Measurements from ENCODE around the gene BRSK2. TPM values are rescaled to one million over a fixed set of nuclear protein-coding genes. Genes with fewer than 3 reads are reported as not detected.

BRSK2 gene
- total and polyA plus RNA-seq, 2 experiments from 2014 or later: 0.11 TPM; not detected in 1

GRCh38 chr11:1371836-1372465 lies 17.8 kb upstream of the BRSK2 start:
- no peaks in the 10 kb centered on the region for H3K36me3 ChIP-seq (ENCODE audit: low read depth)
- H3K27ac ChIP-seq: no peak overlapping the region
- no peaks in the 10 kb centered on the region for H3K4me1 ChIP-seq (ENCODE audit: insufficient read depth)
- H3K9me2 ChIP-seq (ENCODE audit: insufficient read depth): no peaks in the 10 kb centered on the region
- H3K79me2 ChIP-seq (ENCODE audit: insufficient read depth): no peaks in the 10 kb centered on the region
- no peaks in the 10 kb centered on the region for H3F3A ChIP-seq (ENCODE audit: insufficient read depth)
- in situ Hi-C loops (cut with MboI): no loop called here
- H3K9me3 ChIP-seq (ENCODE audit: low read depth): no peaks in the 10 kb centered on the region
- H3K27me3 ChIP-seq (replicated peaks; ENCODE audit: insufficient read depth): 0 out of 2 replicates have a peak, but pooled peaks cover 9% of the 10 kb centered on the region
- H4K20me1 ChIP-seq (ENCODE audit: insufficient read depth): no peaks in the 10 kb centered on the region
- WGBS, 2 experiments (ENCODE audit: low coverage in 1 of 2, low lambda C conversion rate in 2 of 2, missing lambda C conversion rate in 2 of 2): 65 to 67% methylated on average over 13 to 26 of the region's 26 CpGs
- no peak for DNase-seq
- no peak overlapping the region for H3K9ac ChIP-seq
- TF ChIP-seq EZH2phosphoT487 (IDR thresholded peaks at IDR 0.05; ENCODE audit: insufficient read depth, low read depth): no peak
- H3K4me2 ChIP-seq (ENCODE audit: unreplicated experiment): no peak overlapping the region
- no peak overlapping the region for H2AFZ ChIP-seq
- H3K4me3 ChIP-seq: no peak overlapping the region

- no peak overlapping the region for H3K4me2 ChIP-seq (ENCODE audit: unreplicated experiment)
- WGBS, 2 experiments (ENCODE audit: low coverage in 1 of 2, low lambda C conversion rate in 2 of 2, missing lambda C conversion rate in 2 of 2): 73 to 74% methylated on average over 8 of the region's 8 CpGs
- no peaks in the 10 kb centered on the region for H3K79me2 ChIP-seq (ENCODE audit: insufficient read depth)
Observed at GRCh38 chr11:1372660-1373059, 17.1 kb upstream of the BRSK2 start.

GRCh38 chr11:1373536-1374214 lies 16.1 kb upstream of the BRSK2 start:
- H3K27me3 ChIP-seq (replicated peaks; ENCODE audit: insufficient read depth): 0 out of 2 replicates have a peak, but pooled peaks cover 10% of the 10 kb centered on the region
- DNase-seq: no peak
- H3K4me1 ChIP-seq (ENCODE audit: insufficient read depth): no peaks in the 10 kb centered on the region
- H4K20me1 ChIP-seq (ENCODE audit: insufficient read depth): no peaks in the 10 kb centered on the region
- no peak for TF ChIP-seq EZH2phosphoT487 (IDR thresholded peaks at IDR 0.05; ENCODE audit: insufficient read depth, low read depth)
- no peak for TF ChIP-seq EZH2 (IDR thresholded peaks at IDR 0.05; ENCODE audit: insufficient read depth, poor library complexity, severe bottlenecking)
- H3K9me3 ChIP-seq (ENCODE audit: low read depth): no peaks in the 10 kb centered on the region
- H3K4me2 ChIP-seq (ENCODE audit: unreplicated experiment): no peak overlapping the region
- H3F3A ChIP-seq (ENCODE audit: insufficient read depth): no peaks in the 10 kb centered on the region
- H3K36me3 ChIP-seq (ENCODE audit: low read depth): no peaks in the 10 kb centered on the region
- no peak overlapping the region for H2AFZ ChIP-seq
- H3K27ac ChIP-seq: no peak overlapping the region
- no peak overlapping the region for H3K4me3 ChIP-seq
- H3K9ac ChIP-seq: no peak overlapping the region
- H3K9me2 ChIP-seq (ENCODE audit: insufficient read depth): no peaks in the 10 kb centered on the region
- WGBS, 2 experiments (ENCODE audit: low coverage in 1 of 2, low lambda C conversion rate in 2 of 2, missing lambda C conversion rate in 2 of 2): 61 to 63% methylated on average over 22 of the region's 22 CpGs
- in situ Hi-C loops (cut with MboI): no loop called here
- H3K79me2 ChIP-seq (ENCODE audit: insufficient read depth): no peaks in the 10 kb centered on the region

More at GRCh38 chr11:1372660-1373059, 17.1 kb upstream of the BRSK2 start:
- no peak overlapping the region for H3K9ac ChIP-seq
- H3K4me1 ChIP-seq (ENCODE audit: insufficient read depth): no peaks in the 10 kb centered on the region
- H3K9me2 ChIP-seq (ENCODE audit: insufficient read depth): no peaks in the 10 kb centered on the region
- TF ChIP-seq EZH2 (IDR thresholded peaks at IDR 0.05; ENCODE audit: insufficient read depth, poor library complexity, severe bottlenecking) (no peak), EZH2phosphoT487 (IDR thresholded peaks at IDR 0.05; ENCODE audit: insufficient read depth, low read depth) (no peak)
- H3K36me3 ChIP-seq (ENCODE audit: low read depth): no peaks in the 10 kb centered on the region
- no peak overlapping the region for H3K4me3 ChIP-seq
- no peak for DNase-seq
- no peaks in the 10 kb centered on the region for H3F3A ChIP-seq (ENCODE audit: insufficient read depth)
- 0 out of 2 replicates have a peak, but pooled peaks cover 10% of the 10 kb centered on the region for H3K27me3 ChIP-seq (replicated peaks; ENCODE audit: insufficient read depth)
- H3K9me3 ChIP-seq (ENCODE audit: low read depth): no peaks in the 10 kb centered on the region
- no peak overlapping the region for H3K27ac ChIP-seq
- H4K20me1 ChIP-seq (ENCODE audit: insufficient read depth): no peaks in the 10 kb centered on the region
- in situ Hi-C loops (cut with MboI): no loop called here
- H2AFZ ChIP-seq: no peak overlapping the region

GRCh38 chr11:1375161-1375954 lies 14.4 kb upstream of the BRSK2 start:
- in situ Hi-C loops (cut with MboI): no loop called here
- no peaks in the 10 kb centered on the region for H3K36me3 ChIP-seq (ENCODE audit: low read depth)

More at GRCh38 chr11:1375161-1375954, 14.4 kb upstream of the BRSK2 start:
- no peaks in the 10 kb centered on the region for H3K79me2 ChIP-seq (ENCODE audit: insufficient read depth)
- TF ChIP-seq EZH2 (IDR thresholded peaks at IDR 0.05; ENCODE audit: insufficient read depth, poor library complexity, severe bottlenecking) (no peak), EZH2phosphoT487 (IDR thresholded peaks at IDR 0.05; ENCODE audit: insufficient read depth, low read depth) (no peak)
- DNase-seq: no peak
- H2AFZ ChIP-seq: no peak overlapping the region
- 66 to 69% methylated on average over 25 of the region's 25 CpGs for WGBS, 2 experiments (ENCODE audit: low coverage in 1 of 2, low lambda C conversion rate in 2 of 2, missing lambda C conversion rate in 2 of 2)
- no peaks in the 10 kb centered on the region for H3F3A ChIP-seq (ENCODE audit: insufficient read depth)
- H3K9me3 ChIP-seq (ENCODE audit: low read depth): no peaks in the 10 kb centered on the region
- H3K4me1 ChIP-seq (ENCODE audit: insufficient read depth): no peaks in the 10 kb centered on the region
- no peaks in the 10 kb centered on the region for H4K20me1 ChIP-seq (ENCODE audit: insufficient read depth)
- H3K9ac ChIP-seq: no peak overlapping the region
- H3K27ac ChIP-seq: no peak overlapping the region
- no peak overlapping the region for H3K4me3 ChIP-seq
- no peaks in the 10 kb centered on the region for H3K9me2 ChIP-seq (ENCODE audit: insufficient read depth)
- 0 out of 2 replicates have a peak, but pooled peaks cover 10% of the 10 kb centered on the region for H3K27me3 ChIP-seq (replicated peaks; ENCODE audit: insufficient read depth)
- no peak overlapping the region for H3K4me2 ChIP-seq (ENCODE audit: unreplicated experiment)

Measured in GM23248 (cell line).